Fibroblast of the aortic adventitia (primary cell): ENCODE measurements around the gene ADAR. TPM values are rescaled to one million over a fixed set of nuclear protein-coding genes. Genes with fewer than 3 reads are reported as not detected.
A peak's percentile ranks its signal among the peaks of the same experiment; 100 is the strongest.

Experiments
- DNase-seq: peaks from one replicate; pipeline ENCODE4 v3.0.0-alpha.2; 2010; ENCODE audit warnings: low read depth
- H3K4me3 ChIP-seq: 2 replicates; pipeline ENCODE4 v1.5.1; 2011; ENCODE audit warnings: low read depth, mild to moderate bottlenecking, control low read depth, low read length, moderate library complexity
- CTCF ChIP-seq: IDR thresholded peaks from 2 replicates; pipeline ENCODE4 v1.5.1; 2011; ENCODE audit warnings: mild to moderate bottlenecking, low read length, control low read depth, inconsistent platforms; ENCODE audit not compliant: insufficient read depth
- total RNA-seq: library from RNA; depleted of rRNA; stranded (reverse); fragments of >200 nt; gene quantifications from 2 replicates; pipeline ENCODE4 v1.2.3, GENCODE V29; 2012; ENCODE audit warnings: low replicate concordance

ADAR gene
- total RNA-seq, 1 donor = 114 TPM

- peak; percentile 59 for DNase-seq
These were observed 648 bp upstream of the ADAR start for GRCh38 chr1:154608397-154609270.

GRCh38 chr1:154607106-154607608 is 829 bp downstream of the ADAR start:
- TF ChIP-seq CTCF = no peak
- DNase-seq = peak; percentile 62
- peak overlapping the region; percentile 85 for H3K4me3 ChIP-seq

More at GRCh38 chr1:154608397-154609270, 648 bp upstream of the ADAR start:
- H3K4me3 ChIP-seq = peak overlapping the region; percentile 85
- no peak for TF ChIP-seq CTCF

GRCh38 chr1:154605534-154605933 is 2.5 kb downstream of the ADAR start:
- no peak for TF ChIP-seq CTCF
- no peak for DNase-seq
- H3K4me3 ChIP-seq = no peak overlapping the region

GRCh38 chr1:154603317-154603716 is 4.7 kb downstream of the ADAR start:
- H3K4me3 ChIP-seq = no peak overlapping the region
- no peak for TF ChIP-seq CTCF
- DNase-seq = no peak

- H3K4me3 ChIP-seq = no peak overlapping the region
- TF ChIP-seq CTCF = no peak
- peak; percentile 28 for DNase-seq
These were observed 8.3 kb downstream of the ADAR start for GRCh38 chr1:154599658-154600057.

- no peak overlapping the region for H3K4me3 ChIP-seq
- peak; percentile 45 for DNase-seq
- TF ChIP-seq CTCF = no peak
These were observed 8.9 kb downstream of the ADAR start for GRCh38 chr1:154598871-154599635.
